GM10266 (cell line): ENCODE results near the gene POLRMT.

Source experiments
- DNase-seq: peaks from one replicate; pipeline ENCODE4 v3.0.0; 2012; ENCODE audit errors: extremely low spot score
- CTCF ChIP-seq: IDR thresholded peaks from 2 replicates; pipeline ENCODE4 v1.5.1; 2012; ENCODE audit warnings: mild to moderate bottlenecking, low read depth; ENCODE audit not compliant: control insufficient read depth, insufficient read depth; ENCODE audit errors: missing control alignments

The POLRMT gene

GRCh38 chr19:643736-644135 is 10.4 kb upstream of the POLRMT start:
- TF ChIP-seq CTCF: no peak
- no peak for DNase-seq

DNA sequence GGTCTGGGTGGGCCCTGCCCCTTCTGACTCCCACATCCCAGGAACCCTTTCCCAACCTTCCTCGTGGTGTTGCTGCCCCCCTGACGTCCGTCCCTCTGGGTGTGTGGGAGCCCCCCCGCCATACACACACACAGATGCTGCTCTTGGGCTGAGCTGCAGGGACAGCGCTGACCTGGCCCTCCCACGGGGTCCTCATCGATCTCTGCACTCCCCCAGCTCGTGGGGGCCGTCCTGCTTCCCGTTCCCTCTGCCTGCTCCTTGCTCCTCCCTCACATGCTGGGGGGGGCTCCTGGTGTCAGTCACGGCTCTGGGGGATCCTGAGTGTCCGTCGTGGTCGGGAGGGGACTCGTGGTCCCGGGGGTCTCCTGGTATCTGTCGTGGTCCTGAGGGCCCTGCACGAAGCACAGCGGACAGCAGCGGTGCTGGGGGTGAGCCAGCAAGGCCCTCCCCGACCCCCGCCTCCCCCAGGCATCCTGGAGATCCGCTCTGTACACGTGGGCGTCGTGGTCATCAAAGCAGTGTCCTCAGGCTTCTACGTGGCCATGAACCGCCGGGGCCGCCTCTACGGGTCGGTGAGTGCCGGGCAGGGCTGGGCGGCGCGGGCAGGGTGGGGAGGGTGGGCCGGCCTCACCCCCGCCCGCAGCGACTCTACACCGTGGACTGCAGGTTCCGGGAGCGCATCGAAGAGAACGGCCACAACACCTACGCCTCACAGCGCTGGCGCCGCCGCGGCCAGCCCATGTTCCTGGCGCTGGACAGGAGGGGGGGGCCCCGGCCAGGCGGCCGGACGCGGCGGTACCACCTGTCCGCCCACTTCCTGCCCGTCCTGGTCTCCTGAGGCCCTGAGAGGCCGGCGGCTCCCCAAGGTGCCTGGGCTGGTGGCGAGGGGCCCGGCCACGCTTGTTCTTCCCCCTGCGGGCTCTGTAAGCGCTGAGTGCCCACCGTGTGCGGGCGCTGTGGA is 9.7 kb upstream of the POLRMT start:
- no peak for TF ChIP-seq CTCF
- DNase-seq: no peak

- TF ChIP-seq CTCF: no peak
- DNase-seq: no peak
Observed at GRCh38 chr19:641702-642101, 8.4 kb upstream of the POLRMT start.

GRCh38 chr19:640606-641189 is 7.4 kb upstream of the POLRMT start:
- TF ChIP-seq CTCF: no peak
- no peak for DNase-seq

DNA sequence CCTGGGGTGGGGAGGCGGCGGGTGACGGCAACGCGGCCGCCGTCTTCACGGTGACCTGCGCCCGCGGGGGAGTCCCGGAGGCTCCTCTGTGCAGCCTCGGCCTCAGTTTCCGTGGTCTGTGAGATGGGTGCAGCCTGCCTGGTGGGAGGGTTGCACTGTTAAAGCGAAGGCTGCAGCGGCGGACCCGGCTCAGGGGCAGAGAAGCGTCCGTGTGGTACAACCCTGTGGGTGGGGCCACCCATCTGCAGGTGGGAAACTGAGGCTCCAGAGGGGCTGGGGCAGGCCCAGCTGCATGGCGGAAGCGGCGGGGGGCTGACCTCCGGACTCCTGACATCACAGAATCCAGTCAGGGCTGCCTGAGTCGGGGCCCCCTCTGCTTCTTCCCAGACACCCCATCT is 6.8 kb upstream of the POLRMT start:
- TF ChIP-seq CTCF: no peak
- no peak for DNase-seq

- TF ChIP-seq CTCF: no peak
- DNase-seq: peak; percentile 99
Observed at GRCh38 chr19:639253-640160, 6.2 kb upstream of the POLRMT start, which contains the start of gene FGF22. TSS of gene FGF22 (plus strand) at chr19:639879. CDS start at chr19:639926, 47 bp downstream.

DNA sequence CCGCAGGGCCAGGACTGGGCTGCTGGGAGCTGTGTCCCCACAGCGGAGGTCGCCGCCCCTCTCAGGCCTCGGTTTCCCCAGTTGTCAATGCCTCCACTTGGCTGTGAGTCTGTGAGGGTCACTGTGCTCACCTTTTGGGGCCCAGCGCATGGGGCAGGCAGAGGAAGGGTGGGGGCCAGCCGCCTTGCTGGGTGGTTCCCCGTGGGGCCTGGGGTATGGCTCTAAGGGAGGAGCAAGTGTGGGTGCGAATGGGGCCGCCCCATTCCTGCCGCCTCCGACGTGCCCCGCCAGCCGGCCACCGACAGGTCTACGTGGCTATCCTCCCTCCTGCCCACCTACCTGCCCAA is 5.5 kb upstream of the POLRMT start:
- no peak for TF ChIP-seq CTCF
- no peak for DNase-seq
